GM18867 (cell line): ENCODE results near the gene PKP3.
"Not testable (repeated sequence)": the region's sequence is repeated elsewhere in the genome, so short reads cannot be mapped to it uniquely, and the experiment has no call there.

ENCODE experiments used
- ATAC-seq: cut with Tn5 transposase; IDR thresholded peaks from one replicate; pipeline ENCODE4 v1.9.1; 2021; ENCODE audit warnings: mild to moderate bottlenecking, moderate library complexity; ENCODE audit not compliant: unreplicated experiment

The PKP3 gene

DNA sequence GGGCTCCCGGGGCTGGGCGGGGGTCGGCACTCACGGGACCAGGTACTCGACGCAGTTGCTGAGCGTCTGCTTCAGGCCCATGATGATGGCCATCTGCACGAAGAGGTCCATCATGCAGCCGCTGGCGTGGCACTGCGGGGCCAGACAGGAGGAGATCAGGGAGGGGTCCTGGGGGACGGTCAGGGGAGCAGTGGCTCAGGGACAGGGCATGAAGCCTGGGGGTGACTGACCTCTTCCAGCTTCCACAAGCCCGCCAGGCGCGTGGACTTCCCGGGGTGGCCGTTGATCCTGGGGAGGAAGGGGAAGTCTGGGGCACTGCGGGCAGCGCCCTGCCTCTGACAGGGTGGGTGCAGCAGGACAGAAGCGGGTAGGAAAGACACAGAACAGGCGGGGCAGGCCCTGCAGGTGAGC lies 26.9 kb downstream of the PKP3 start:
- ATAC-seq = no peak

- ATAC-seq = no peak
These were observed 28.2 kb downstream of the PKP3 start for GRCh38 chr11:422249-422656.

GRCh38 chr11:424232-424631 lies 30.2 kb downstream of the PKP3 start:
- ATAC-seq = no peak

GRCh38 chr11:424766-425165 lies 30.8 kb downstream of the PKP3 start:
- ATAC-seq = not testable (repeated sequence)

DNA sequence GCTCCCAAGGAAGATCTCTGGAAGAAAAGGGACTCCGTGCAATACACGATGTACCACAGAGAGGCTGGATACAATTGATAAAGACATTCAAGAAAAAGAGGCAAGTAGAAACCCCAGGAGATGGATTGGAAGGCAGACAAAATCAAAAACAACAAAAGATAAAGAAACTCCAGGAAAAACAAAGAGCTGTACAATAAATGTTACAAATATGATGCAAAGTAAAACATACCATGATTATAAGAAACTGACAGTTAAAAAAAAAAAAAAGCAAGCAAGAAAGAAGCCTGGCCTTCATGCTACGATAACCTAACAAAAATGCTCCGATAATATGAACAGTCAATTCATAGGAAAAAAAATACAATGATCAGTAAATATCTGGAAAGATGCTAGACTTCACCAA lies 31.3 kb downstream of the PKP3 start:
- ATAC-seq = no peak

DNA sequence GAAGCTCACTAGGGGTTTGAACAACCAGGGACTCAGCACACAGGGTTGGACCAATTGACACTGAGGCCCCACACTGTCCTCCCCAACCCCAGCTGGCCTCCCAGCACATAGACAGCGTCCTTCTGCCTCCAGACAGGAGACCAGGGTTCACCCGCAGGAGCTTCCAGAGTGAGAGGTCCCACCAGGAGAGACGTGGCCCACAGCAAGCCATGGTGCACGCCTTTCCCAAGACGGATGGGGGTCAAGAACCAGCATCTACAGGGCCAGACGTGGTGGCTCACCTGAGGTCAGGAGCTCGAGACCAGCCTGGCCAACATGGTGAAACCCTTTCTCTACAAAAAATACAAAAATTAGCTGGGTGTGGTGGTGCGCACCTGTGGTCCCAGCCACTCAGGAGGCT lies 32.8 kb downstream of the PKP3 start:
- no peak for ATAC-seq

GRCh38 chr11:428295-428694 lies 34.3 kb downstream of the PKP3 start:
- ATAC-seq = no peak

DNA sequence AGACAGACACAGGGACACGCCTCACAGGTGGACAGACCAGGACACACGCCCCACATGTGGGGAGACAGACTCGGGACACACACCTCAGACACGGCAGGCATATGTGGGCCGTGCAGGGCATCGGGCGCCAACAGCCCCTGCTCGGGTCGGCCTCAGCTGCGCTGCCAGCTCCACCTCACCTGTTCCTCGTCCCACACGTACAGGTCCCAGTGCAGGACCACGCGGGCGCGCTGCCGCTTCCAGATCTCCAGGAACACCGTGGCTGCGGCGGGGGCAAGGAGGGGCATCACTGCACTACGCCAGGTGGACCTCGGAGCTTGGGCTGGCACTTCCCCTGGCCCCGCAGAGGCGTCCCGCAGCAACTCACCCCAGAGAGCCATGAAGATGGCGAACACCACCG lies 35.4 kb downstream of the PKP3 start:
- ATAC-seq = no peak

DNA sequence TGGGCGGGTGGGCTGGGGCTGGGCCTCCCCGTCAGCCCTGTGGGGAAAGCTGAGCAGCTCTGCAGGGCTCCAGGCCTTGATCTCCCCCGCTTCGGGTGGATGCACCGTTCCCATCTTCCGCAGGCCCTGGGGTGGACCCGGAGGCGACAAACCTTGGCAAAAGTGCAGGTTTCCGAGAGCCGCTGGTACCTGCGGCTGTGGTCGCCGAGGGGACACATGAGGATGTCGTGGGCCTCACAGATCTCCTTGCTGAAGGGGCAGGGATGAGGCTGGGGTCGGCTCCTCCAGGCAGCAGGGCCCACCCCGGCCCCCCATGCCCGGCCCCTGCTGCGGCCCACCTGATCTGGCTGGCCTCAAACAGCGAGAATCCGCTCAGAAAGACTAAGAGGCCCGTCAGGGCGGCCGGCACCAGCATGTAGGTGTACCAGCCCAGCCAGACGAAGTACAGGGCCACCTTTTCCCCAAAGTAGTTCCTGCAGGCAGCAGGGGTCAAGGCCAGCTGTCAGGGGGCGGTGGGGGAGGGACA lies 36.0 kb downstream of the PKP3 start:
- no peak for ATAC-seq

- no peak for ATAC-seq
These were observed 37.9 kb downstream of the PKP3 start for GRCh38 chr11:431921-432320.

DNA sequence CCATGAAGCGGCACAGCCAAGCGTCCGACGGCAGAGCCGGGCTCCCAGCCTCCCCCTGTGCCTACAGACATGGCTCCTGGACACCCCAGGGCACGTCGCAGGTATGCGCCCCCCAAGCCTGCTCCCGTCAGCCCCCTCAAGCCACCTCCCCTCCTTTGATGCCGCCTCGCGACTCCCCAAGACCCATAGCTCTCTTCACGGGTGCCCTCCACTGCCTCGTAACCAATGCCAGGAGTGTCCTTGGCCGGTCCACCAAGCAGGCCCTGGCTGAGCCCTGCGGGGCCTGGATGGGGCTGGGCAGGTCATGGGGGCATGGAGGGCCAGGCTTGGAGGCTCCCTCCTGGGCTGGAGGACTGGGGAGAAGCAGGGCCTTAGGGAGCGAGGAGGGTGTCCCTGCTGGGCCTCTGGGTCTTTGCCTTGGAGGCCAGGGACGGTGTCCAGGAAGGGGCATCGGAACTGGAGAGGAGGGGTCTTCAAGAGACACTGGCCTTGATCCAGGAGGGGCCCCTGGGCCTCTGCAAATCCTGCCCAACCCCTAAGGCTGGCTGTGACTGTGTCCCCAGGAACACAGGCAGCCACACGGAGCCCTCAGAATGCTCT lies 38.6 kb downstream of the PKP3 start:
- no peak for ATAC-seq

- no peak for ATAC-seq
These were observed 39.1 kb downstream of the PKP3 start for GRCh38 chr11:433111-433510.

- ATAC-seq = no peak
These were observed 39.6 kb downstream of the PKP3 start for GRCh38 chr11:433641-434040.

- ATAC-seq = no peak
These were observed 40.5 kb downstream of the PKP3 start for GRCh38 chr11:434496-434895.

- not testable (repeated sequence) for ATAC-seq
These were observed 41.2 kb downstream of the PKP3 start for GRCh38 chr11:434999-435740.

DNA sequence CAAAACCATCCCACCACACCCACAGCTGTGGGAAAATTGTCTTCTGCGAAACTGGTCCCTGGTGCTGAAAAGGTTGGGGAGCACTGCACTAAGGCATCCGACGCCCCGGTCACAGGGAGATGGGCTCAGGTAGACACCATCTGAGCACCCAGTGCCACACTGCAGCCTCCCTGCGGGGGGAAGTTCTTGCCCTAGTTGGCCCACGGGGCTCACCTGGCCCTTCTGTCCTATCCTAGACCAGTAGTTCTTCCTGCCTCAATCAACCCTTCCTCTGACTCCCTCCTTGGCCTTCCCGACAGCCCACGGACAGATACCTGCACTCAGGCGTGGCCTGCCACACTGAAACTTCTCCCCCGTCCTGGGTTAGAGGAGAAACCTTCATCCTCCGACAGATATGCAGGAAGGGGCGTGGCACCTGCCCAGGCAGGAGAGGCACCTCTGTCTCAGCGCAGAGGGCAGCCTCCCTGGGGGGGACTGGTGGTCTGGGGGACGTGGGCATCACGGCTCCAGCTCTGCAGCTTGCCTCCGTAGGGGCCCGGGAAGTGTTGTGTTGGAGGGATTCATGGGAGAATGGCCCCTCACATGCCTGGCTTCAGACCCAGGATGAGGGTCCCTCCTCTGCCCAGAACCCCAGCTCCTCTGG lies 43.3 kb downstream of the PKP3 start:
- ATAC-seq = no peak

- no peak for ATAC-seq
These were observed 44.3 kb downstream of the PKP3 start for GRCh38 chr11:438101-438844.

GRCh38 chr11:439315-440064 lies 45.5 kb downstream of the PKP3 start:
- no peak for ATAC-seq

DNA sequence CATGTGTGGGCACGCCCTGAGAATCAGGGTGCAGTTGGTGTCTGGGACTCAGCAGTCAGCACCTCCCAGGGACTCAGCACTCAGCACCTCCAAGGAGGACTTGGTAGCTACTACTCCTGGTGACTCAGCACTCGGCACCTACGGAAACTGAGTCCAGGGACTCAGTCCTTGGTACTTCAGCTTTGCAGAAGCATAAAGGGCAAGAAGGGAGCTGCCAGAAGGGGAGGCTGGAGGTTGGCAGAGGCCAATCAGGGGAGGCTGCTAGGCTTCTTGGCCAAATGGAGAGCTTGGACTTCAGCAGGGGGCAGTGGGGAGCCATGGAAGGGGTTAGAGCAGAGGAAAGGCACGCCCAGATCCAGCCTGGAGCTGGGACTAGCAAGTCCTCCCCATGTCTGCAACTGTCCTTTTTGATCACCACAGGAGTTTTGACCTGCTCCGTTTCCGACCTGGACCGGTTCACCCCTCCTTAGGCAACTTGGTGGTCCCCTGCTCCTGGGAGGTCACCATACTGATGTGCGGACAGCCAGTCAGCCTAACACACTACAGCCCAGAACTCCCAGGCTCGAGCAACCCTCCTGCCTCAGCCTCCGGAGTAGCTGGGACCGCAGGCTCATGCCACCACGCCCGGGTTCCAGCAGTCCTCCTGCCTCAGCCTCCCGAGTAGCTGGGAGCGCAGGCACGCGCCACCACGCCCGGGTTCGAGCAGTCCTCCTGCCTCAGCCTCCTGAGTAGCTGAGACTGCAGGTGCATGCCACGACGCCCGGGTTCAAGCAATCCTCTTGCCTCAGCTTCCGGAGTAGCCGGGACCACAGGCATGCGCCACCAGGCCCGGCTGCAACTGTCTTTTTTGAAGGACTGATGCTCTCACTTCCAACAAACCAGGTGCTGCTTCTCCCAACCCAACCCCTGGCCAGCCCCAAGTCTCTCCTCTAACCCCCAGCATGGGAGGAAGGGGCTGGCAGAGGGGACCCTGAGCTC lies 46.3 kb downstream of the PKP3 start:
- ATAC-seq = no peak

DNA sequence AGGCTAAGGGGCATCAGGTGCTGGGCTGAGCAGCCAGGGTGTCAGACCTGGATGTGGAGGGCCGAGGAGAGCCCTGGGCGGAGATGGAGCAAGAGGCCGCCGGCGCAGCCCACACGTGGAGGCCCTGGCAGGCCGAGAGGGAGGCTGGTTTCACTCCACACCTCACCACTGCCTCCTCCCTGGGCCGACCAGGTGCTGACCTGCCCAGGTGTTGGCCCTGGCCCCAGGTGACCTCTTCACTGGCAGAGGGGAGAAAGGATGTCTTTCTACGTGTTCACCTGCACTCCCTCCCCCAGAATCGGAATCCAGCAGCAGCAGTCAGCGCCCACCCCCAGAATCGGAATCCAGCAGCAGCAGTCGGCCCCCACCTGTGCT lies 47.0 kb downstream of the PKP3 start:
- ATAC-seq = no peak
